Mesothelial cell of epicardium (in vitro differentiated cells): ENCODE data around the gene LMLN. TPM values are rescaled to one million over a fixed set of nuclear protein-coding genes. Genes with fewer than 3 reads are reported as not detected.

Experiments used
- DNase-seq, 2 experiments: peaks; one replicate each; pipeline ENCODE4 v3.0.0; 2021; ENCODE audit warnings: low spot score in 2 of 2; ENCODE audit not compliant: unreplicated experiment in 2 of 2
- H3K27ac Mint-ChIP-seq: 2 replicates; pipeline ENCODE4 v1.8.0; 2021; ENCODE audit warnings: mixed read lengths
- H3K27me3 Mint-ChIP-seq: 2 replicates; pipeline ENCODE4 v1.8.0; 2021; ENCODE audit warnings: low read depth, mixed read lengths
- H3K36me3 Mint-ChIP-seq: 2 replicates; pipeline ENCODE4 v1.8.0; 2021; ENCODE audit warnings: mixed read lengths
- H3K4me1 Mint-ChIP-seq: 2 replicates; pipeline ENCODE4 v1.8.0; 2021; ENCODE audit warnings: mixed read lengths
- H3K4me3 Mint-ChIP-seq: 2 replicates; pipeline ENCODE4 v1.8.0; 2021; ENCODE audit warnings: mild to moderate bottlenecking, moderate library complexity, mixed read lengths
- H3K9me3 Mint-ChIP-seq: 2 replicates; pipeline ENCODE4 v1.8.0; 2021; ENCODE audit warnings: mixed read lengths
- total RNA-seq: library from RNA; stranded (reverse); gene quantifications from 3 replicates; pipeline ENCODE4 v1.2.1, GENCODE V29; 2021
- TF ChIP-seq, protein P1 (sequence below): fragments of 200-600 bp; sonication (generic); IDR thresholded peaks from one replicate; pipeline ENCODE4 v1.5.0; 2021; ENCODE audit warnings: antibody characterized with exemption; ENCODE audit not compliant: unreplicated experiment

LMLN gene
- total RNA-seq, 1 donor from 2014 or later, result 8.0 TPM

DNA sequence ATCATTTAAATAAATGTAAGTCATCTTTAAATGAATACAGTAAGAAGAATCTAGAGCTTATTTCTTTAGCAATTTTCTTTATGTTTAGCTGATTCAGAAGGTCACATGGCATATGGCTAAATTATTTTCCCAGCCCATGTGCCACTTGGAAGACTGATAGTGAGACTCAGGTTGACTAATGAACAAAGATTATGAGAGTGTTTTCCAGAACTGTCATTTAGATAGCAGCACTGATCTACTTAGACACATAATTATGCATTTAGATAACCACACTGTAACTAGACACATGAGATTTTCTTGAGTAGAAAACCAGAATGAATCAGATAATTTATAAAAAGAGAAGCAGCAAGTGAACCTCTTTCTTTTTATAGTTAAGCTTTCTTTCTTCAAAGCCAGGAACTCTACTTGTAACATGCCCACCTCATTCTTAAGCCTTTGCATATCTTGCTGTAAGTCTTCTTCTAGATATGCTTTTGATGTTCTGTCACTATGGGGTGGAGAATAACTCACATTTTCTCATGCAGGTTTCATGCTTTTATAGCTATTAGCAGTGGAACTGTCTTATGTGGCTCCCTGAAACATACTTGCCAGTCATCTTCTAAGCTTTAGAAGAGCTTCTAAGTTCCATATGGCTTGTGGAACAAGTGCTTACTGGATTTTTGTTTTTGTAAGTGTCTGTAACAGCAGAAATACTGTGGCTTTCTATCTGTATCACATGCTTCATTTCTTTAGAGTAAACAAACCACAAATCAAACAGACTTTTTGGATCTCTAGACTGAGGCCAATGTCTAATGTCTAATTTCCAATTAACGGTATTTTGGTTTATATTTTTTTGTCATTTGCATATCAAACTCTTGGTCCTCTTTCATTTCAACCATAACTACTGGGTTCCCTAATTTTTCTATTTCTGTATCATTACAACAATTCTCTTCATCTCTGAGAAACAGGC lies 101.4 kb downstream of the LMLN start:
- Mint-ChIP-seq H3K4me3 (no peak overlapping the region), H3K27me3 (peaks cover 68% of the 10 kb centered on the region), H3K27ac (no peak overlapping the region), H3K4me1 (no peaks in the 10 kb centered on the region), H3K9me3 (no peaks in the 10 kb centered on the region), H3K36me3 (no peaks in the 10 kb centered on the region)
- DNase-seq, result no peak
- TF ChIP-seq, protein P1, sequence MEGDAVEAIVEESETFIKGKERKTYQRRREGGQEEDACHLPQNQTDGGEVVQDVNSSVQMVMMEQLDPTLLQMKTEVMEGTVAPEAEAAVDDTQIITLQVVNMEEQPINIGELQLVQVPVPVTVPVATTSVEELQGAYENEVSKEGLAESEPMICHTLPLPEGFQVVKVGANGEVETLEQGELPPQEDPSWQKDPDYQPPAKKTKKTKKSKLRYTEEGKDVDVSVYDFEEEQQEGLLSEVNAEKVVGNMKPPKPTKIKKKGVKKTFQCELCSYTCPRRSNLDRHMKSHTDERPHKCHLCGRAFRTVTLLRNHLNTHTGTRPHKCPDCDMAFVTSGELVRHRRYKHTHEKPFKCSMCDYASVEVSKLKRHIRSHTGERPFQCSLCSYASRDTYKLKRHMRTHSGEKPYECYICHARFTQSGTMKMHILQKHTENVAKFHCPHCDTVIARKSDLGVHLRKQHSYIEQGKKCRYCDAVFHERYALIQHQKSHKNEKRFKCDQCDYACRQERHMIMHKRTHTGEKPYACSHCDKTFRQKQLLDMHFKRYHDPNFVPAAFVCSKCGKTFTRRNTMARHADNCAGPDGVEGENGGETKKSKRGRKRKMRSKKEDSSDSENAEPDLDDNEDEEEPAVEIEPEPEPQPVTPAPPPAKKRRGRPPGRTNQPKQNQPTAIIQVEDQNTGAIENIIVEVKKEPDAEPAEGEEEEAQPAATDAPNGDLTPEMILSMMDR, result no peak

DNA sequence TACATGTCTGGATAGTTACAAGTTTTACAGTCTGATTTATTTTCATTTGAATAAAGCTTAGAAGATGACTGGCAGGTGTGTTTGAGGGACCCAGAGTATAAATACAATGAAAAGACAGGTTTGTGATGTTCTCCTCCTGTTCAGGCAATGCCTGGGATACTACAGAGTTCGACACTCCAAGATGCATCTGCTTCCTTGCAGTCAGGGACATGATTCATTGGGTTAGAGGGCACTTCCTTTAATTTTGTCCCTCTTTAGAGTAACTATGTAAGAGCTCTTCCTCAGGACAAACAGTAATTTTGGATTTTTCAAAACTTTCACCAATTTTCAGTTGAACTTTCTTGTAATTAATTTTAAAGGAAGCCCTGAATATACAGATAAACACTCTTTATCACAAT lies 102.0 kb downstream of the LMLN start:
- Mint-ChIP-seq H3K36me3 (no peaks in the 10 kb centered on the region), H3K9me3 (no peaks in the 10 kb centered on the region), H3K4me1 (no peaks in the 10 kb centered on the region), H3K4me3 (no peak overlapping the region), H3K27ac (no peak overlapping the region), H3K27me3 (peaks cover 68% of the 10 kb centered on the region)
- TF ChIP-seq, protein P1, result no peak
- DNase-seq, result no peak

DNA sequence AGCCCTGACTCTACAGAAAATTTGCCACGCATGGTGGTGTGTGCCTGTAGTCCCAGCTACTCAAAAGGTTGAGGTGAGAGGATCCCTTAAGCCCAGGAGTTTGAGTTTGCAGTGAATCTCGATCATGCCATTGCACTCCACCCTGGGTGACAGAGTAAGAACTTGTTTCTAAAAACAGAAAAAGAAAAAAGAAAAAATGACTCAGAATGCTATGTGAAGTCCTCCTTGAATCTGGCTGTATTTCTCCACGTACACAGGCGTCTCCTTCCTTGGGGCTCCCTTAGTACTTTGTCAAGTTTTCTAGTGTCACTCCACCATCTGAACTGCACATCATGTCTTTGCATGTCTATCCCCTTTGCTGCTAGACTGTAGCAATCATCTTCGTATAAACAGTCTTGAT lies 104.4 kb downstream of the LMLN start:
- Mint-ChIP-seq H3K9me3 (no peaks in the 10 kb centered on the region), H3K4me1 (no peaks in the 10 kb centered on the region), H3K4me3 (no peak overlapping the region), H3K27ac (no peak overlapping the region), H3K36me3 (no peaks in the 10 kb centered on the region), H3K27me3 (peaks cover 65% of the 10 kb centered on the region)
- TF ChIP-seq, protein P1, result no peak
- DNase-seq, result no peak

DNA sequence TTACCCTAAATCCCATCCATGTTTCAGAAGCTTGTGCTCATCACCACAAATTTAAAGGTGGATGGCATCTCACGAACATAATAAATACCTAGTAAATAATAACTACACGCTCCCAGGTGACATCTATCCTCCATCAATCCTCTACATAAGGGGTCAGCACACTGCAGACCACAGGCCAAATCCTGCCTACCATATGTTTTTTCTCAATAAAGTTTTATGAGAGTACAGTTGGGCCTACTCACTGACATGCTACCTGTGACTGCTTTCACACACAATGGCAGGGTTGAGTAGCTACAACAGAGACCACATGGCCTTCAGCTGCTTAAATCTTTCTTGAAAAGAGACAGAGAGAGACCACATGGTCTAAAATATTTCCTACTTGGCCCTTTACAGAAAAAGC lies 105.9 kb downstream of the LMLN start:
- no peaks in the 10 kb centered on the region for H3K9me3 Mint-ChIP-seq
- DNase-seq, result no peak
- peaks cover 54% of the 10 kb centered on the region for H3K27me3 Mint-ChIP-seq
- H3K4me1 Mint-ChIP-seq, result no peaks in the 10 kb centered on the region
- H3K4me3 Mint-ChIP-seq, result no peak overlapping the region
- no peaks in the 10 kb centered on the region for H3K36me3 Mint-ChIP-seq
- H3K27ac Mint-ChIP-seq, result no peak overlapping the region
- TF ChIP-seq, protein P1, result no peak

DNA sequence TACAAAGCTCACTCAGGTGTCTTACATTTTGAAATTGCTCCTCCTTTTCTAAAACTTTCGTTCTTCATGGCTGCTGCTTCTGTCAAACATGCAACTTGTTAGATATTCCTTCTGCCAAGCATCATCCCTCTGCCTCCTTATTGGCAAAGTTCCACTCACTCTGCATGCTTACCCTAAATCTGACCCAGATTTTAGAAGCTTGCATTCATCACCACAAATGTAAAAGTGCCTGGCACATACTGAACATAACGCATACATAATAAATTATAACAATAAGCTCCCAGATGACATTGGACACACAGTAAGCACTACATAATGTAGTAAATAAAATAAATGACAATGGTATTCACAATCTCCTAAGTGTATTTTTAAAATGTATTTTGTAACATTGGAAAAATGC lies 107.4 kb downstream of the LMLN start:
- Mint-ChIP-seq H3K27me3 (peaks cover 55% of the 10 kb centered on the region), H3K4me1 (no peaks in the 10 kb centered on the region), H3K36me3 (no peaks in the 10 kb centered on the region), H3K4me3 (no peak overlapping the region), H3K9me3 (no peaks in the 10 kb centered on the region), H3K27ac (no peak overlapping the region)
- no peak for DNase-seq
- TF ChIP-seq, protein P1, result no peak
